SIG-M5 (cell line): ENCODE results near the gene FBXO34.
A peak's percentile ranks its signal among the peaks of the same experiment; 100 is the strongest.

ENCODE experiments used
- DNase-seq: peaks from one replicate; lab custom pipeline; 2025; lab: John Stamatoyannopoulos, UW

FBXO34 gene

GRCh38 chr14:55272922-55273321, 1.7 kb downstream of the FBXO34 start:
- DNase-seq = no peak

GRCh38 chr14:55274146-55274545, 2.9 kb downstream of the FBXO34 start:
- DNase-seq = no peak

GRCh38 chr14:55274751-55275150, 3.5 kb downstream of the FBXO34 start:
- DNase-seq = no peak

- DNase-seq = no peak
Measured at GRCh38 chr14:55276736-55277135, 5.5 kb downstream of the FBXO34 start.

GRCh38 chr14:55277972-55278740, 6.9 kb downstream of the FBXO34 start:
- DNase-seq = peak; percentile 4

- DNase-seq = no peak
Measured at GRCh38 chr14:55279384-55279783, 8.2 kb downstream of the FBXO34 start.

- no peak for DNase-seq
Measured at GRCh38 chr14:55281316-55281839, 10.2 kb downstream of the FBXO34 start.

GRCh38 chr14:55285048-55285652, 13.9 kb downstream of the FBXO34 start:
- no peak for DNase-seq

- no peak for DNase-seq
Measured at GRCh38 chr14:55288439-55288838, 17.2 kb downstream of the FBXO34 start.

GRCh38 chr14:55291480-55292081, 20.4 kb downstream of the FBXO34 start:
- DNase-seq = no peak

- DNase-seq = no peak
Measured at GRCh38 chr14:55294603-55295002, 23.4 kb downstream of the FBXO34 start.

- DNase-seq = no peak
Measured at GRCh38 chr14:55297611-55298499, 26.6 kb downstream of the FBXO34 start.

- DNase-seq = no peak
Measured at GRCh38 chr14:55298500-55298822, 27.2 kb downstream of the FBXO34 start.

- no peak for DNase-seq
Measured at GRCh38 chr14:55301437-55302121, 30.4 kb downstream of the FBXO34 start.

- DNase-seq = no peak
Measured at GRCh38 chr14:55302367-55303124, 31.3 kb downstream of the FBXO34 start.

- DNase-seq = no peak
Measured at GRCh38 chr14:55303125-55303499, 31.9 kb downstream of the FBXO34 start.

- no peak for DNase-seq
Measured at GRCh38 chr14:55303691-55304145, 32.5 kb downstream of the FBXO34 start.

- DNase-seq = no peak
Measured at GRCh38 chr14:55306938-55307589, 35.8 kb downstream of the FBXO34 start.

GRCh38 chr14:55309154-55309553, 37.9 kb downstream of the FBXO34 start:
- no peak for DNase-seq

GRCh38 chr14:55309761-55310365, 38.6 kb downstream of the FBXO34 start:
- no peak for DNase-seq
